ENCODE data around the gene PRR30. TPM values are rescaled to one million over a fixed set of nuclear protein-coding genes. Genes with fewer than 3 reads are reported as not detected.

Gene PRR30
- polyA plus RNA-seq, 1 experiment, result not detected

DNA sequence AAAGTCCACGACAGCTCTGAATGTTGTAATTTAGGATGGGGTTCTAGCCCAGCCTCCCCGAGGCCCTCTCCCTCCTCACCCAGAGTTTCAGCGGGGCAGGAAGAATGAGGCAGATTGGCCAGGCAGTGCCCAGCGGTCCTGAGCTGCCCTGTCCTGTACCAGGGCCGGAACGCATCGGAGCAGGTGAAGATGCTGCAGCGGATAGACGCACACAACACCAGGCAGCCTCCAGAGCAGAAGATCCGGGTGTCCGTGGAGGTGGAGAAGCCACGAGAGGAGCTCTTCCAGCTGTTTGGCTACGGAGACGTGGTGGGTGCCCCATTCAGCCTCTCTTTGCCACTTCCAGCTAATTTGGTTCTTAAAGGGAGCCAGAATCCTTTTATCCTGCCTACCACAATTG is 41.9 kb downstream of the PRR30 start:
- Histone ChIP-seq H3K36me3 (ENCODE audit: control insufficient read depth, insufficient read depth, low read length) (no peaks in the 10 kb centered on the region), H3K27me3 (ENCODE audit: control insufficient read depth, insufficient read depth, low read length) (peaks cover 1% of the 10 kb centered on the region; the same call in 1 of the 2 replicates), H3K4me3 (ENCODE audit: low read depth, low read length) (no peak overlapping the region)
- TF ChIP-seq, protein P1, sequence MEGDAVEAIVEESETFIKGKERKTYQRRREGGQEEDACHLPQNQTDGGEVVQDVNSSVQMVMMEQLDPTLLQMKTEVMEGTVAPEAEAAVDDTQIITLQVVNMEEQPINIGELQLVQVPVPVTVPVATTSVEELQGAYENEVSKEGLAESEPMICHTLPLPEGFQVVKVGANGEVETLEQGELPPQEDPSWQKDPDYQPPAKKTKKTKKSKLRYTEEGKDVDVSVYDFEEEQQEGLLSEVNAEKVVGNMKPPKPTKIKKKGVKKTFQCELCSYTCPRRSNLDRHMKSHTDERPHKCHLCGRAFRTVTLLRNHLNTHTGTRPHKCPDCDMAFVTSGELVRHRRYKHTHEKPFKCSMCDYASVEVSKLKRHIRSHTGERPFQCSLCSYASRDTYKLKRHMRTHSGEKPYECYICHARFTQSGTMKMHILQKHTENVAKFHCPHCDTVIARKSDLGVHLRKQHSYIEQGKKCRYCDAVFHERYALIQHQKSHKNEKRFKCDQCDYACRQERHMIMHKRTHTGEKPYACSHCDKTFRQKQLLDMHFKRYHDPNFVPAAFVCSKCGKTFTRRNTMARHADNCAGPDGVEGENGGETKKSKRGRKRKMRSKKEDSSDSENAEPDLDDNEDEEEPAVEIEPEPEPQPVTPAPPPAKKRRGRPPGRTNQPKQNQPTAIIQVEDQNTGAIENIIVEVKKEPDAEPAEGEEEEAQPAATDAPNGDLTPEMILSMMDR (IDR thresholded peaks at IDR 0.05; ENCODE audit: insufficient read depth, low read depth, low read length), result no peak
- ChIA-PET POLR2A (interaction anchor here (0.6 kb wide), 1 partner anchor 205 kb away, joined by 4 read pairs; no protein-coding TSS in a partner anchor), CTCF (interaction anchor here (1.1 to 8.0 kb wide), 14 partner anchors 8 to 206 kb away, joined by 3 to 94 read pairs (median 6); partner anchors contain the start of genes KHK and TRIM54)
- no peak for DNase-seq (ENCODE audit: low read depth)

DNA sequence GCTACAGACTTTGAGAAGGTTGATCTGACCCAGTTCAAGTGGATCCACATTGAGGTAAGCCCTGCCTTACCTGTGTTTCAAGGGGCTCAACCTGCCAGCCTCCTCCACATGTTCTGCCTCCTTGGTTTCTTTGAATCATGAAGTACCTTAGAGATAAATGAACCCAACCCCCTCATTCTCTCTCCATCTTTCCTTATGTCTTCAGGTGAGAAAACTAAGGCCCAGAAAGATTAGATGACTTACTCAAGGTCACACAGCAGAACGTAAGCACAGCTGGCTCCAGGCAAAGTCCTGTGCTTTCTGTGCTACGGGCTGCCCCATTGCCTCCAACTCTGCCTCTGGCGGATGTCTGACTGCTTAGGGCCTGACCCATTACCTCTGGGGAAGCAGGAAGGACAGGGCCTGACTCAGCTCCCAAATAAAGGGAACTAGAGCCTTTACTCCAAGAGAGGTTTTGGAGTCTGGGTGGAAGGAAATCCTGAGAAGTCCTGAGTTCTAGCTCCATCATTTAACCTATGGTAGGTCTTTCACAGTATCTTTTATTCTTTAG is 42.4 kb downstream of the PRR30 start:
- TF ChIP-seq, protein P1 (IDR thresholded peaks at IDR 0.05; ENCODE audit: insufficient read depth, low read depth, low read length), result no peak
- no peak for DNase-seq (ENCODE audit: low read depth)
- H3K4me3 ChIP-seq (ENCODE audit: low read depth, low read length), result no peak overlapping the region
- H3K36me3 ChIP-seq (ENCODE audit: control insufficient read depth, insufficient read depth, low read length), result no peaks in the 10 kb centered on the region
- peaks cover 1% of the 10 kb centered on the region; the same call in 1 of the 2 replicates for H3K27me3 ChIP-seq (ENCODE audit: control insufficient read depth, insufficient read depth, low read length)
- CTCF ChIA-PET, result interaction anchor here (0.9 to 8.0 kb wide), 14 partner anchors 9 to 207 kb away, joined by 3 to 94 read pairs (median 6); partner anchors contain the start of genes KHK and TRIM54
- POLR2A ChIA-PET, result interaction anchor here (0.6 kb wide), 1 partner anchor 206 kb away, joined by 4 read pairs; no protein-coding TSS in a partner anchor

DNA sequence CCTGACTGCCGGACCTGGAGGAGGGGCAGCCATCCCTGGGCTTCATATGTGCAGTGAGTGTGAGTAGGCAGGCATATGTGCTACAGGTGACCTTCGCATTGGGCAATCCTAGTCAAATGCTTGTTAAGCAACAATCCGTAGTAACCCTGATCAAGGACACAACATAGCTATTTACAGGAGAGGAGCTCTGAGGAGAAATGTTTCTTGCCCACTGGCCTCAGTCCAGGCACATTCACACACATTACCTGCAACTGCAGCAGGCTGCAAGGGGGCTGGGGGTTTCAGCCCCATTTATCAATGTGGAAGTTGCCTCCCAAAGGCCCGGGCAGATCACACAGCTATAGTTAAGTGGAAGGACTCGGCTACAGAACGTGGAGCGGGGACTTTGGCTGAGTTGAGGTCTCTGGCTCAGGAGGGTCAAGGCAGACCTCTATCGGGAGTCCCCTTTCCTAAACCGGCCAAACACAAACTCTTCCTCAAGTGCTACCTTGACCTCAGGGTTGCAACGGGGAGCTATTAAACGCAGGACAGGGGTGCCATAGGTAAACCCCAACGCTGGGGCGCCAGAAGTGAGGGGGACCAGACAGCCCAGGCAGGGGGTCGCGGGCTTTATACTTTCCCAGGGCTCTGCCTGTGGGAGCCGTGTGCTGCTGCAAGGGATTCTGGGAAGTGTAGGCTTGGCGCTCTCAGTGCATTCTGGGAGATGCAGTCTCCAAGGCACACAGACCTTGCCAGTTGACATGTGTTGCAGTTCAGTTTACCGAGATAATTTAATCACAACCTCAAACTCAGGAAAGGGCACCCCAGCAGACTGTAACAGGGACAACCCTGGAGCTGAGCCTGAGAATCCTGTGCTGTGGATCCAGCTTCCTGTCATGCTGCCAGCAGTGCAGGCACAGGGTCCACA is 43.2 kb downstream of the PRR30 start:
- no peaks in the 10 kb centered on the region for H3K36me3 ChIP-seq (ENCODE audit: control insufficient read depth, insufficient read depth, low read length)
- CTCF ChIA-PET, result interaction anchor here (0.8 to 8.0 kb wide), 8 partner anchors 9 to 207 kb away, joined by 3 to 94 read pairs (median 6); partner anchors contain the start of genes KHK and TRIM54
- TF ChIP-seq, protein P1 (IDR thresholded peaks at IDR 0.05; ENCODE audit: insufficient read depth, low read depth, low read length), result no peak
- DNase-seq (ENCODE audit: low read depth), result no peak
- no peak overlapping the region for H3K4me3 ChIP-seq (ENCODE audit: low read depth, low read length)
- no peaks in the 10 kb centered on the region for H3K27me3 ChIP-seq (ENCODE audit: control insufficient read depth, insufficient read depth, low read length)
- POLR2A ChIA-PET, result interaction anchor here (0.6 kb wide), 1 partner anchor 75 kb away, joined by 3 read pairs; no protein-coding TSS in a partner anchor

DNA sequence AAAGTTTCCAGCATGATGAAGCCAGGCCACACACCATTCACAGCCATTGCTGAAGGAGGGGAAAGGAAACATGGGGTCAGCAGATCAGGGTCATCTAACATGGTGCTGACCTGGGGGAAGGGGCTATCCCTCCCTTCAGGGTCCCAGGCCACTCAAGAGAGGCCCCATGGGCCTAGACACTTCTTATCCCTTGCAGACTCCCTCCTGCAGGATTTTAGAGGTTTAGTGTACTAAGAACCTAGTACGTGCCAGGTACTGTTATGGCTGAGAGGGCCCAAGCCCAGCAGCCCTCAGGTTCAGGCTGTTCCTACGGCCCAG is 43.8 kb downstream of the PRR30 start:
- Histone ChIP-seq H3K27me3 (ENCODE audit: control insufficient read depth, insufficient read depth, low read length) (no peaks in the 10 kb centered on the region), H3K36me3 (ENCODE audit: control insufficient read depth, insufficient read depth, low read length) (no peaks in the 10 kb centered on the region), H3K4me3 (ENCODE audit: low read depth, low read length) (no peak overlapping the region)
- ChIA-PET POLR2A (interaction anchor here (0.6 kb wide), 1 partner anchor 76 kb away, joined by 3 read pairs; no protein-coding TSS in a partner anchor), CTCF (interaction anchor here (0.8 to 5.5 kb wide), 4 partner anchors 75 to 184 kb away, joined by 3 to 38 read pairs (median 6); no protein-coding TSS in a partner anchor)
- no peak for DNase-seq (ENCODE audit: low read depth)
- TF ChIP-seq, protein P1 (IDR thresholded peaks at IDR 0.05; ENCODE audit: insufficient read depth, low read depth, low read length), result no peak
